Measurements from ENCODE around the gene ARHGEF12.
"Not testable (repeated sequence)": the region's sequence is repeated elsewhere in the genome, so short reads cannot be mapped to it uniquely, and the experiment has no call there.

ARHGEF12 gene

DNA sequence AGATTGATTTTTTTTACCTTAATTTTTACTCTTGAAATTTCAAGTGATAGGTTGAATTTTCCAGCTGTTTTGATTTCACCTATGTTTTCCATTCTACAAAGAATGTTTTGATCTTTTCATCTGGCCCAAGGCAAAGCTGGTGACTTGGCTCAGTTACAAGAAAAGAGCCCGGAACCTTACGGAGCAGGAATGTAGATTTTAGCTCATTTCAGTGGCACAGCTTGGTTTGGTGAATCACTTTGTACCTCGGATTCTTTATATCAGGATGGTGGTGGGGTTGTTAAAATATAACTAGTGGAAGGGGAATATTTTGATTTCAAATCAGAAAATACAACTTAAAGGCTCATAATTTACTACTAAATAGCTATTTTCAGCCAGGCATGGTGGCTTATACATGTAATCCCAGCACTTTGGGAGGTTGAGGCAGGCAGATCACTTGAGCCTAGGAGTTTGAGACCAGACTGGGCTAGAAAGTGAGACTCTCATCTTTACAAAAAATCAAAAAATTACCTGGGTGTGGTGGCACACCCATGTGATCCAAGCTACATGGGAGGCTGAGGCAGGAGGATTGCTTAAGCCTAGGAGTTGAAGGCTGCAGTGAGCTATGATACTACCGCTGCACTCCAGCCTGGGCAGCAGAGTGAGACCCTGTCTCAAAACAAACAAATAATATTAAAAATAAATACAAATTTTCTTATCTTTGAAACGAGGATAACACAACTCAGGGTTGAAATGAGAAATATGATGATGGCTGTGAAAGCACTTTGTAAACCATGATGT lies 166.0 kb downstream of the ARHGEF12 start:
- DNase-seq, result no peak

DNA sequence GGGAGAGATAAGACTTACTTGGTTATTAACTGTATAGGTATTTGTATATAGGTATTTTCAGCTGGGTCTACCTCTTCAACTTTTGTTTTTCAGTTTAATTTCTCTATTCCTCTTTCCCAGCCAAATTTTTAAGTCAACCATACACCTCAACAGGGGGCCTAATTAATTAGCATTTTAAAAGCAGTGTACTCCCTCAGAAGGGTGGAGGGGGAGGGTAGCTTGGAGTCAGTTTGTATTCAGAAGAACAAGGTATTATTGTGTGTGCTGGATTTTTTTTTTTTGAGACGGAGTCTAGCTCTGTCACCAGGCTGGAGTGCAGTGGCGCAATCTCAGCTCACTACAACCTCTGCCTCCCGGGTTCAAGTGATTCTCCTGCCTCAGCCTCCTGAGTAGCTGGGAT lies 167.3 kb downstream of the ARHGEF12 start:
- not testable (repeated sequence) for DNase-seq

DNA sequence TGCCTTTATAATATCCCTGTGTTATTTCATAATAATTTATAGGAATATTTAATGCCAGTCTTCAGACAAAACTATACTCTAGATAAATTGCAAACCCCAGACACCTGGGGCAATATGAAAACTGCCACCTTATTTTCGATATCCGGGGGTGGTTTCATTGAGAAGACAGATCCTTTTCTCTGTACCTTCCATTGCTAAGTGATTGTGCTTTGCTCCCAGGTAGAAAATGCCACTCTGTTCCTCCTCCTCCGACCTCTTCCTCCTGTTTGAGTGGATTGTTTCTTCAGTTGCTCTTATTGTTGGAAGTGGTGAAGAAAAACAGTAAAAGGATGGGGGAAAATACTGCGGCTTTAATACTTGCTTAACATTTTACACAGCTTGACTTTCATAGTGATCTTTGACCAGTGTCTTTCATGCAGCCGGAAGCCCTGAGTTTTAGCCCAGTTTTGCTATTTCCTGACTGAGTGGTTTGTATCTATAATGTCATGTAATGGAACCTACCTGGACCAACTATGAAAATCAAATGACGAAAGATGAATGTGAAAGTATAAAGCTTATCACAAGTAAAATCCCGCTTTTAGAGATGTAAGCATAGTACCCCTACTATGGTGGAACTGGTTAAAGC lies 169.7 kb downstream of the ARHGEF12 start:
- no peak for DNase-seq

DNA sequence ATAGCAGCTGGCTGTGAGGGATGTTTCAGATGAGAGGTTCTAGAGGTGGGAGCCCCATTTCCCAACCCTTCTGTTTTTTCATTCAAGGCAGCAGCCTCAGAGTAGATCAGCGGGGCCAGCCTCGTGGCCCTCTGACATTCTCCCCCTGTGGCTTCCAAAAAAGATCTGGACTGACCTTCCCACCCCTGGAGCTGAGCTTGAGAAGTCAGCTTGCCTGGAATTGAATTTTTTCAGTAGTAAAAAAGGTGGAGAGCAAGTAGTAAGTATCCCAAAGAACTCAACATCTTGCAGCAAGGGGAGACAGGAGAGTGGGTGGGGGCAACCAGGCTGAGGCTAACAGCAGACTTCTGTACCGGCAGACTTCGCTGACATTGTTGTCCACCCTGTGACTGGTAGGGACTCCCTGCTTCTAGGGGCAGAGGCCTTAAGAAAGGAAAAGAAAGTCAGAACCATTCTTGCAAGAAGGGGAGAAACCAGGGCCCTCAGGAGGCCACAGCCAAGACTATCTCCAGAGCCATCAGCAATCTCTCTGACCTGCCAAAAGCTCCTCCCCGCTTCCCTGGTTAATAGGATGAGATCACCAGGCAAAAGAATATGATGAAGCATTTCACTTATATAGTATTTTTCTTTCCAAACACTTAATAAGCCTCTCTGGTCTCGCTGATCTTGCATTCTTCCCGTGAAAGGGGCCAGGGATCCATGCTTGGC lies 173.3 kb downstream of the ARHGEF12 start:
- DNase-seq, result no peak

DNA sequence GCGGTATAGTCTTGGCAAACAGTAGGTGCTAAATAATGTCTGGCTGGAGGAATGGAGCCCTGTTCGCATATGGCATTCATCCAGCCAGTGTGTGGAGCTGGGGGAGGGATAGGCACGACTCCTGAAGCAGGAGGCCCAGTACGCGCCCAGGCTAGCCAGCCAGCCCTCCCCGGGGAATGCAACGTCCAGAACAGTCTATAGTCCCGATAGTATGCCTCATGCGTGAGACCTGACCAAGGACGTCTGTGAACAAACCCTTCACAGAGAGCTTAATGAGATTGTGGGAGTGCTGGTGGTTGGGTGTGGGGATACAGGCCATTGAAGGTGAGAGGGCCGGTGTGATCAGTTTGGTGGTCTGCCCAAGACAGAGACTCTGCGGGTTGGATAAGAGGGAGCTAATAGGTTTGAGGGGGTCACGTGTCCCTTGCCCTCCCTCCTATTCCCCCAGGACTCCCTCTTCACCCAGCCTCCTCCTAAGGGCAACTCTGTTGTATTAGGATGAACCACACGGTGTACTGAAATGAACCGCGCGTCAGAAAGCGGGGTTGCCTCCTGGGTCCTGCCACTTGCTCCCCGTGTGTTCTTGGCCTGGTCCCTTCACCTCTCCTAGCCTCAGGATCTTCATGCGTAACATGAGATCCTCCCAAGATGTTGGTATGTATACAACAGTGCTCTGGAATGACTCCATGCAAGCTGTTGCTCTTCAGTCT lies 174.3 kb downstream of the ARHGEF12 start:
- no peak for DNase-seq

DNA sequence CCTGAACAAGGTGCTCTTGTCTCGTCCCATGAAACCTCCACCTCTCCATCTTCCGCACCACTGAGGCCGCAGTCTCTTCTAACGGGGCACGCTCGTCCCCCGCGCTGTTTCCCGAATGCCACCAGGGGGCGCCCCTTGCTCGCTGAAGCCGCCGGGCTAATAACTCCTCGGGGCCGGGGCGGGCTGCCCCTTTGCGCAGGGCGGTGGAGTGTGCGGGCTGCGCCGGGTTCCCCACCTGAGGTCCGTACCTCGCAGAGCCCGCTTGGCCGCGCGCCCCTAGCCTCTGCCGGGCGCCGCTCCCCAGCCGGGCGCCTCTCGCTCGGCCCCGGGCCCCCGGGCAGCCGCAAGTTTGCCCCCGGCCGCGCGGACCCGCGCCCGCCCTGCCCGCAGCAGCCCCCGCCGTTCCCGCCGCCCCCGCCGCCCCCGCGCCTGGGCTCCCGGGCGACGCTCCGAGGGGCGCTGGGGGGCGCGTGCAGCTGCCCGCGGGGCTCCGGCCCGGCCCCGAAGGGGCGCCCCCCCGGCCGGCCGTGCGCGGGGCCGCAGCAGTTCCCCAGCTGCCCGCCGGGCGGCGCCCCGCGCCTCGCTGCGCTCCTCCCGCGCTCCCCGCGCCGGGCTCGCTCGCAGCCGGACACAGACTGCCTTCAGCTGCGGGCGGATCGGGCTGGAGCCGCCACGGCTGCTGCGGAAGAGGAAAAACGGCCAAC lies 175.1 kb downstream of the ARHGEF12 start, which contains the start of gene GRIK4:
Gene GRIK4, plus strand, starts transcription at position 633 of the 704 bp plus-strand sequence. CDS start 148,571 bp downstream, outside the sequence.
- DNase-seq, result peak; percentile 37

DNA sequence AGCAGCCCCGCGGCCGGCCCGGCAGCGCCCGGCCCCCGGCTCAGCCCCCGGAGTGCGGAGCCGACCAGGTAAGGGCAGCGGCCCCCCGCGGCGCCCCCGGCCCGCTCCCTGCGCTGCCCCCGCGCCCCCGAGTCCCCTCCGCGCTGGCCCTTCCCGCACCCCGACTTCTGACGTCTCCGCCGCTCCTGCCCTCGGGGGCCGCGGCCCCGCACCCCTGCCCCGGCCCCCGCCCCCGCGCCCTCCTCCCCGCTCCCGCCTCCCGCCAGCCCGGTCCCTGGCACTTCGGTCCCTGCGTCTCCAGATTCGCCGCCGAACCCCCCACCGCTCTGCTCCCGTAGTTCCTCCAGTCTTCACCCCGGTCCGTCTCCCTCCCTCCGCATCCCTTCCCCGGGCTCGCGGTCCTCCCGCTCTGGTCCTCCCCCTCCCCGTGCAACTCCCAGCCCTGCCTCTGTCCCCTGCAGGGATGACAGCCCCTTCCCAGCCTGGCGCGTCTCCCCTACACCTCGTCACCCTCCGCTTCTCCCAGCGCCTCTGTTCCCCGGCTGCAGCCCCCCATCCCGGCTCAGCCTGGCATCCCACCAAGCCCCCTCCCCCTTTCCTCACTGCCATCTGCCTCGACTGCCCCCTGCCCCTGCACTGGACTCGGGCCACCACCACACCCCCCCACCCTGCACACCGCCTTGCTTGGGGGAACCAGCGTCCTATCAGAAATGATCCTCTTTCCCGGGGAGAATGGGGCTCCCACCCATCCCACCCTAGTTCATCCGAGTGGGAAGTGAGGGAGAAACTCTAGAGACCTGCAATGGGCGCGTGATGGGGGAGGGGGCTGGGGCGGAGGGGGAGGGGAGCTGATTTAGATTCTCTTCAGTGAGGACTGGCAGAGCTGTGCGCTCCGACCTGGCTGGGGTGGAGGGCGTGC lies 175.9 kb downstream of the ARHGEF12 start:
- no peak for DNase-seq

DNA sequence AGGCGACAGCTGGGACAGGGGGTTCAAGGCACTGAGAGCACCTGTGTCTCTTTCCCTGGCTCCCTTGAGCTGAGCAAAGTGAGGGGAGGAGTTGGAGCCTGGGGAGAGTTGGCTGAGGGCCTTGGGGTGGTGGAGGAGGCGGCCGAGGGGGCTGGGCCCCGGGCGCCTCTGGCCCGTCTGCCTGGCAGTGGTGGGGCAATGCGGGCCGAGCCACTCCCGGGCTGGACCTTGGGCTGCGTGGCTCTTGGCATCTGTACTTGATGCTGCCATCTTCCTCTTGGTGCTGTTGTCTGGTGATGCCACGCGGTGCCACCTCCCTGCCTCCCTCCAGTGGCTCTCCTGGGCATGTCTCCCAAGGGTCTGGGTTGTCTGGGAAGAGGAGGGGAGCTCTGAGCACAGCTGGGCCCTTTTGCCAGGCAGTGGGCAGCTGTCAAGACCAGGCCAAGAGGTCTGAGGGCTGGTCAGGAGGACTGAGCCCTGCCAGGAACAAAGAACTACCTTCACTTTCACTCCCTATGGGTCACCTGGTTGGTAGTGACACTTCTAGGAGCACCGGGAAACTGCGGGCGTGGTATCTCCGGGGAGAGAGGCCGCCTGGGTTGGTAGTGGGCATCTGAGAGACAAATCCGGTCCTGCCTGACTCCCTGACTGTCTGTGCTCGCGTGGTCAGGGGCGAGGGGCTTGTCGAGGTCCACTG lies 176.7 kb downstream of the ARHGEF12 start:
- no peak for DNase-seq

DNA sequence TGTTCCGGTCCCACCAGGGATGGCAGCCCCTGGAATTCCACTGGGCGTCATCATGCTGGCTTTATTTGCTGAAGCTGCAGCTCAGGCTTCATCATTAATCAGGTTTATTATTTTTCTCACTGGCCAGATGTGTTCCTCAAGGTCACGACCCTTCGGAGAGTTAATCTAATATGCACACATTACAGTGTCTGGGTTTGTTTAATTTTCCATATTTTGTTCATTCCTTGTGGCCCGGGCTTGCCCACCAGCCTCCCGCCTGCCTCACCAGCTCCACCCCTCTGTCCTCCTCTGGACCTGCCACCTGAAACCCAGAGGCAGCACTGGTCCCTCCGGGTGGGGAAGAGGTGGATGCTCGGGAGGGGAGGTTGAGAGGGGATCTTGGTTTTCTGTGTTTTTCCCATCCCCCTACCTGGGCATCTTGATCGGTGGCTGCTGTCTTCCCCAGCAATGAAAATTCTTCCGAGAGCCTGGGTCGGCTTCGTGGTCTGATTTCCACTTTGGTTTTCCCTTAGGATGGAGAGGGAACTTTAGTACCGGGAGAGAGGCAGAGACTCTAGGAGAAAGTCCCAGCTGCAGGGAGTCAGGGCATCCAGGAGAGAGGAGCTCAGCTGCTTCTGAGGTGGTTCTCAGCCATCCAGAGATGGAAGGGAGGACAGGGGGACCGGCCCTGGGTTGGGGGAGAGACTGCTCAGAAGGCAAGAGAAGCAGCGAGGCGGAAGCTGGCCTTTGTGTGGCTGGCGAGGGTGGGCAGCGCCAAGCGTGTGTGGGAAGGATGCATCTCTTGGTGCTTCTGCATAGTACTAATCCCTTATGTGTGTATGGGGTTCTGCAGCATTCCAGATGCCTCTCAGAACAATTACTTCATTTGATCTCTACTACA lies 177.5 kb downstream of the ARHGEF12 start:
- no peak for DNase-seq

DNA sequence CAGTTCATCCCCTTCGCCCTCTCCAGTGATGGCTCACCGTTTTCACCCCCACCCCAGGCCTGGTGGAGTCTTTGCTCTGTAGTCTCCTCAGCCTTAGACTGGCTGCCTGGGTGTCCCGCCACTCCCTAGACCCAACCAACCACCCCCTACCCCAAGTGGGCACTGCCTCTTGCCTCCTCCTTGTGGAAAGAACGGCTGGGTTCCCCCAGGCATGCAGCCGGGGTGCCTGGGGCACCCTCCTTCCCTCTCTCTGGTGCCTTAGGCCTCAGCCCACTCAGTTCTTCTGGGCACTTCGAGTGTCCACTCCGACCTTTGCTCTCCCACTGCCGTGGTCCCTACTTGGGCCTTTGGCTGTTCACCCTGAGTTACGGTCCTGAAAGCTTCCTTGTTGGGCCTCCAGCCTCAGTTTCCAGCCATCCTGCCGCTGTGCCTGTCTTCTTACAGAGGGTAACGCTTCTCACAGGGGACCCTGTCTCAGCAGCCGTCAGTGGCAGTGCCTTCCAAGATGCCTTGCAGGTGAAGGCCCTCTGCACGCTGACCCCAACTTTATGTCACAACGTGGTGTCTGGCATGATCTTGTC lies 178.4 kb downstream of the ARHGEF12 start:
- no peak for DNase-seq

DNA sequence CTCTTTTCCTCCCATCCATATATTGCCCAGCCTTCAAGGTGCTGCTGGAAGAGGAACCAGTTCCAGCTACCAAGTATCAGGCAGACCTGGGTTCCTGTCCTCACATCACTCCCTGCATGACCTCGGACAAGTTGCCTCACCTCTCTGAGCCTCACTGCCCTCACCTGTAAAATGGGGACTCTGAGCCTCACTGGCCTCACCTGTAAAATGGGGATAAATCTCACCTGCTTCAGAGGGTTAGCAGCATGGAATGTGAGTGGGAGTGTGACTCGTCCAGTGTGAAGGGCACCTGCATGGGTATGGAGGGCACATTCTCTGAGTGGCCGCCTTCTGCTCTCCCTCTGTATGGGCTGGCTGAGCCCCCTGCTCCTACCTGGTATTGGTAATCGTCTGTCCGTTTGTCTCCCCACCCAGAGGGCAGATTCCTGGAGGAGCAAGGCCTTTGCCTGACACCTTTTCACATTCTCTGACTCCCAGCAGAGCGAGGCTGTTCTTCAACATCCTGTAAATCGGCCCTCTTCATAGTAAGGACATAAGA lies 179.0 kb downstream of the ARHGEF12 start:
- no peak for DNase-seq

DNA sequence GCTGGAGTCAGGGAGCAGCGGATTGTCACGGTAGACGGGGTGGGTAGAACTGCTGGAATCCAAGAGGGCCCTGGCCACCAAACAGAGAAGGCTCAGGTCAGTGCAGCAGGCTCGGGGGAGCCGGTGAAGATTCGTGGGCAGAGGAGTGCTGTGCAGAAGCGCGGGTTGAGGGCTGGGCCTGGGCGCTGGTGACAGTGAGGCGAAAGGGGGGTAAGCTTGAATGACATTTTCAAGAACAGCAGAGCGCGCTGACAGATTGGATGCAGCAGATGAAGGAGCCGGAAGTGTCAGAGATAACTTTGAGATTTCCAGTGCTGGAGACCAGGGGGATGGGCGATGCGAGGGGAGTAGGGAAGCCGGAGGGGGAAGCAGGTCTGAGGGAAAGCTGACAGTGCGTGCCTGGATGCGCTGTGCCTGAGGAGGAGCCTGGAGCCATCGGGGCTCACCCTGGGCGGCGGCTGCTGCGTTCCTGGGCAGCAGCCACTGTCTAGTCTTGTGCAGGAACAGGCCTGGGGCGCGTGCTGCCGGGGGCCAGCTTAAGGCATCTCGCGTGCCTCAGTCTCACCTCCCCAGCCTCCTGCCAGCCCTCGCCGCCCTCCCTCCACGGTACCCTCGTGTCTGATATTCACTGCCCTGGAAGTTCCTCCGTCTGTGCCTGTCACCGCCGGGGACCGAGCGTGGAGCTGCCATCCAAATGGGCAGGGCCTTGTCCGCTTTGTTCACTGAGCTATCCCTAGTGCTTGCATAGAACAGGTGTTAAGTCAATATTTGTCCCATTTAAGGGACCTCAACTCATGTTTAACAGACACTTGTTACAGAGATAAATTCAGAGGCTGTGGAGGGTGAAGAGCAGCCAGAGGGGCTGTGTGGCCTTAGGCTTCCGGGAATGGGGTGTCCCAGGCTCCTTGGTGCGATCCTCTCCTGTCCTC lies 180.5 kb downstream of the ARHGEF12 start:
- DNase-seq, result peak; percentile 54

DNA sequence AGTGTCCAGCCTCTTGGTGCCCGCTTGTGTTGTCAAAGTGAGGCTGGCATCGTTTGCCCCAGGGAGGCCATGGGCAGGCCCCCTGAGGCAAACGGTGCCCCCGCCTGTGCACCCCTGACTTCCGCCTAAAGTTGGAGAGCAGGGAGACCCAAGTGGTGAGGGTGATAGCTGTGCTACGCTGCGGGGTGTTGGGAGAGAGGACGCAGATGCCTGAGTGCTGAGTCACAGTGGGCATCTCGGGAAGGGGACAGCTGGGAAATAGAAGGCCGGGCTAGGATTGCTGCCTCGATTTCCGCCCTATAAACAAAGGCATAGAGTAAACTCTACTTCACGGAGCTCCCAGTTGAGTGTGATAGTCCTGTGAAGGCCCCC lies 181.2 kb downstream of the ARHGEF12 start:
- no peak for DNase-seq

DNA sequence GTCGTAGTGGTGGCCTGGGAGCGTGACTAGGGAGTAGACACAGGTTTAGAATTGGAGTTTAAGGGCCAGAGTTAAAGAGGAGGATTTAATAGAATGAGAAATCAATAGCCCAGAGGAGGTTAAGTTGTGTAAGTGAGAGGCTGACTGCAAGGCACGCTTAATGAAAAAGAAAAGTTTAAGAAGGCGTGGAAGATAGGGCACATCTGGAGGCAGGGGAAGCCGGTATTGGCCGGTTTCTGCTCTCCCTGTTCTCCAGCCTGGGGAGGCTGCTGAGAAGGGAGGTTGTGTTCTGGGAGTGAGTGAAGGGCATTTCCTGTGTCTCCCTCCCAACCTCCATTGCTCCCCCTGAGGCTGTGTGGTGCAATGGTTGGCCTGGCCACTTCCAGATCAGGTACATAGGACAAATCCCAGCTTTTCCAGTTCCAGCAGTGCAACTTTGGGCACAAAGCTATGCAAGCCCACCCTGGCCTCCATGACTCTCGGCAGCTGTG lies 181.6 kb downstream of the ARHGEF12 start:
- no peak for DNase-seq

DNA sequence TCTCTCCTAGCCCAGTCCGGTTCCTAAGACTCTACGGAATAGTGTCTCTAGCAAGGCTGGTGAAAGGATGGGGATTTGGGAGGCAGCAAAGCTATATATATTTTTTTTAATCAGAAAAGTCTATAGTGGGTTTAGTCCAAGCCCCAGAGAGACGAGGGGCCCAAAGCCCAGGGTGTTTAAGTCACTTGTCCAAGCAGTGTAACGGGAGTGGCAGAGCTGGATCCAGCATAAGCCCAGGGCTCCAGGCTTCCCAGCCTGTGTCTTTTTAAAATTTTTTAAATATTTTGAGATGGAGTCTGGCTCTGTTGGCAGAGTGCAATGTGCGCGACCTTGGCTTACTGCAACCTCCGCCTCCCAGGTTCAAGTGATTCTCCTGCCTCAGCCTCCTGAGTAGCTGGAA lies 182.1 kb downstream of the ARHGEF12 start:
- no peak for DNase-seq

DNA sequence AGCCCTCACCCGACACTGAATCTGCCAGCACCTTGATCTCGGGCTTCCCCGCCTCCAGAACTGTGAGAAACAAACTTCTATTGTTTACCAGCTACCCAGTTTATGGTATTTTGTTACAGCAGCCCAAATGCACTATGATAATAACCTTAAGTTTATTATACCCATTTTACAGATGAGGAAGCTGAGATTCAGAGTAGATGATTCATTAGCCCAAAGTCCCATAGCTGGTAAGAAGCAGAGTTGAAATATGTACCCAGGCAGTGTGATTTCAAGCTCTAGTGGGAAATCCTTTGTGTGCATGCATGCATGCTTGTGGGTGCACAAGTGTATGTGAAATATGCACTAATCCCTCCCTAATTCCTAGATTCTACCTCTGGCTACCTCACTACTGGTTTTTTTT lies 183.3 kb downstream of the ARHGEF12 start:
- DNase-seq, result no peak

DNA sequence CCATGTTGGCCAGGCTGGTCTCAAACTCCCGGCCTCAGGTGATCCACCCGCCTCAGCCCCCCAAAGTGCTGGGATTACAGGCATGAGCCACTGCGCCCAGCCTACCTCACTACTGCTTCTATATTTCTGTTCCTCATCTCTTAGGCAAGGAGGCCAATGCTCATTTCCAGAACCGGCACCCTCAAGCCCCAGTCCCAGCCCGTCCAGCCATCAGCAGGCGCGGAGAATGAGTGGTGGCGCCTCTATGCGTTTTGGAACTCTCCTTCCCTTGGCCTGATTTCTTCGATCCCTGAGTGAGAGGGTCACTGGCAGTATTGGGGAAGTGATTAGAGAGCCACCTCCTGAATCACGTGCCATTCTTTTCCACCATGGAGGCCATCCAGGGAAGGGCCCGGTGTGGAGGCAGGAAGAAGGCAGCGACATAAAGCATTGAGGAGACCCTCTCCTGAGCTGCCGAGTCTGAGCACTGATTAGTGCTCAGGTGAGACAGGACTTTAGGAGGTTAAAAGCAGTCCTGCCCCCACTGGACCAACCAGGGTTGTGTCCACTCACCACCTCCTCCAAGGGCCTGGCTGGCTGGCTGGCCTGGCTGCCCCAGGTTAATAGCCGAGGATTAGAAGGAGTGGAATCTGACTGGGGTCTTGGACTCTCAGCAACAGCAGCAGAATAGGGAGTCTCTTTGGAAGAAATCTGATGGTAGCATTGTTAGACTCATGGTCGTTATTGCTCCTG lies 184.0 kb downstream of the ARHGEF12 start:
- DNase-seq, result no peak
